Uterus (tissue), 2 donors: Measurements from ENCODE around the gene WSCD2.

Source experiments
- POLR2A ChIP-seq, 2 donors: fragments of 450-650 bp; IDR thresholded peaks; one replicate each; pipeline ENCODE4 v1.6.1; 2016; ENCODE audit warnings: antibody characterized with exemption in 2 of 2, mild to moderate bottlenecking in 1 of 2, moderate library complexity in 1 of 2
- TF ChIP-seq, protein P1 (sequence below), 4 experiments: fragments of 200-600 bp in 2 of 4; fragments of 450-650 bp in 2 of 4; sonication (generic) in 2 of 4; IDR thresholded peaks; one replicate each; pipeline ENCODE4 v1.5.1; 2016 to 2019; ENCODE audit warnings: antibody characterized with exemption in 4 of 4, mild to moderate bottlenecking in 2 of 4, moderate library complexity in 1 of 4

DNA sequence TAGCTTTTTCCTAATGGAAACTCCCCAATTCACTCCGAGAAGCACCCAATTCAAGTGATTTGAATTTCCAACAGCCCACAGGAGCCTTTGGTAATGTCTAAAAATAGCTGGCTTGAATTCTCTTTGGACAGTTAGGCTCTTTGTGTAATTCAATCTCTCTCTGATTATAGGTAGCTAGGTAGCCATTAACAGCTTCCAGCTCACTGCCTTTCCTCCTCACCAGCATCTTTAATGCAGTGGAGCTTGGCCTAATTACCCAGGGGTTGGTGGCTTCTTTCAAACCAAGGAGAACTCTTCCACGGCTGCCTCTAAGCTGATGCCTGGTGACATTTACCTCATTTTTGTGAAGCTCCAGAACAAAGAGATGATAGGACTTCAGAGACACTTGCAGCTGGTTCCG, 86.4 kb downstream of the WSCD2 start:
- TF ChIP-seq, protein P1, sequence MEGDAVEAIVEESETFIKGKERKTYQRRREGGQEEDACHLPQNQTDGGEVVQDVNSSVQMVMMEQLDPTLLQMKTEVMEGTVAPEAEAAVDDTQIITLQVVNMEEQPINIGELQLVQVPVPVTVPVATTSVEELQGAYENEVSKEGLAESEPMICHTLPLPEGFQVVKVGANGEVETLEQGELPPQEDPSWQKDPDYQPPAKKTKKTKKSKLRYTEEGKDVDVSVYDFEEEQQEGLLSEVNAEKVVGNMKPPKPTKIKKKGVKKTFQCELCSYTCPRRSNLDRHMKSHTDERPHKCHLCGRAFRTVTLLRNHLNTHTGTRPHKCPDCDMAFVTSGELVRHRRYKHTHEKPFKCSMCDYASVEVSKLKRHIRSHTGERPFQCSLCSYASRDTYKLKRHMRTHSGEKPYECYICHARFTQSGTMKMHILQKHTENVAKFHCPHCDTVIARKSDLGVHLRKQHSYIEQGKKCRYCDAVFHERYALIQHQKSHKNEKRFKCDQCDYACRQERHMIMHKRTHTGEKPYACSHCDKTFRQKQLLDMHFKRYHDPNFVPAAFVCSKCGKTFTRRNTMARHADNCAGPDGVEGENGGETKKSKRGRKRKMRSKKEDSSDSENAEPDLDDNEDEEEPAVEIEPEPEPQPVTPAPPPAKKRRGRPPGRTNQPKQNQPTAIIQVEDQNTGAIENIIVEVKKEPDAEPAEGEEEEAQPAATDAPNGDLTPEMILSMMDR (IDR thresholded peaks at IDR 0.05), result no peak
- no peak for TF ChIP-seq POLR2A (IDR thresholded peaks at IDR 0.05)
